ENCODE measurements around the gene CARS1. TPM values are rescaled to one million over a fixed set of nuclear protein-coding genes. Genes with fewer than 3 reads are reported as not detected.

Gene CARS1
- total RNA-seq, 1 experiment from 2014 or later: 120 TPM

DNA sequence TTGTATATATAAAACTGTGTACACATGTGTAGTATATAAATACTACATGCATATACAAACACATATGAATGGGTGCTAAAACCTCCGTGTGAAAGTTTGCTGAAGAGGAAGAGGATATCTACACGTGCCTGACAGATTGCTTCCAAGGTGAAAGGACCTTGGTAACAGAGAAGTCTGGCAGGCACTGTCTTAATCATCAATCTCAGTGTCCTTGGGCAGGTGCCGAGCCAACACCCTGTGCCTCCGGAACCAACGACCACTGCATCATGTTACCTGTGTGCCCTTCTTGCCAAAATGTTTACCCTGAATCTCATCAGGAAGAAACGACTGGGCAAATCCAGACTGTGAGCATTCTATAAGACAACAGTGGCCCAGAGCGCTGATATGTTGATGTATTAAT lies 80.1 kb downstream of the CARS1 start:
- no peaks in the 10 kb centered on the region for H3K27me3 ChIP-seq (ENCODE audit: control insufficient read depth, insufficient read depth, low read length)
- POLR2A ChIA-PET: no interaction called here
- H3K36me3 ChIP-seq (ENCODE audit: control insufficient read depth, insufficient read depth, low read length): peaks cover 39% of the 10 kb centered on the region
- peaks cover 15% of the 10 kb centered on the region for H3K4me1 ChIP-seq (ENCODE audit: control insufficient read depth, insufficient read depth, low read length)
- TF ChIP-seq, protein P1, sequence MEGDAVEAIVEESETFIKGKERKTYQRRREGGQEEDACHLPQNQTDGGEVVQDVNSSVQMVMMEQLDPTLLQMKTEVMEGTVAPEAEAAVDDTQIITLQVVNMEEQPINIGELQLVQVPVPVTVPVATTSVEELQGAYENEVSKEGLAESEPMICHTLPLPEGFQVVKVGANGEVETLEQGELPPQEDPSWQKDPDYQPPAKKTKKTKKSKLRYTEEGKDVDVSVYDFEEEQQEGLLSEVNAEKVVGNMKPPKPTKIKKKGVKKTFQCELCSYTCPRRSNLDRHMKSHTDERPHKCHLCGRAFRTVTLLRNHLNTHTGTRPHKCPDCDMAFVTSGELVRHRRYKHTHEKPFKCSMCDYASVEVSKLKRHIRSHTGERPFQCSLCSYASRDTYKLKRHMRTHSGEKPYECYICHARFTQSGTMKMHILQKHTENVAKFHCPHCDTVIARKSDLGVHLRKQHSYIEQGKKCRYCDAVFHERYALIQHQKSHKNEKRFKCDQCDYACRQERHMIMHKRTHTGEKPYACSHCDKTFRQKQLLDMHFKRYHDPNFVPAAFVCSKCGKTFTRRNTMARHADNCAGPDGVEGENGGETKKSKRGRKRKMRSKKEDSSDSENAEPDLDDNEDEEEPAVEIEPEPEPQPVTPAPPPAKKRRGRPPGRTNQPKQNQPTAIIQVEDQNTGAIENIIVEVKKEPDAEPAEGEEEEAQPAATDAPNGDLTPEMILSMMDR (IDR thresholded peaks at IDR 0.05): no peak
- TF ChIP-seq POLR2AphosphoS5 (IDR thresholded peaks at IDR 0.05; ENCODE audit: low read depth, low read length) (no peak), TCF7L2 (IDR thresholded peaks at IDR 0.05; ENCODE audit: low read depth, low read length) (no peak), SIN3A (IDR thresholded peaks at IDR 0.05; ENCODE audit: borderline replicate concordance, insufficient read depth, low read depth, low read length) (no peak)
- TF ChIP-seq, protein P2, sequence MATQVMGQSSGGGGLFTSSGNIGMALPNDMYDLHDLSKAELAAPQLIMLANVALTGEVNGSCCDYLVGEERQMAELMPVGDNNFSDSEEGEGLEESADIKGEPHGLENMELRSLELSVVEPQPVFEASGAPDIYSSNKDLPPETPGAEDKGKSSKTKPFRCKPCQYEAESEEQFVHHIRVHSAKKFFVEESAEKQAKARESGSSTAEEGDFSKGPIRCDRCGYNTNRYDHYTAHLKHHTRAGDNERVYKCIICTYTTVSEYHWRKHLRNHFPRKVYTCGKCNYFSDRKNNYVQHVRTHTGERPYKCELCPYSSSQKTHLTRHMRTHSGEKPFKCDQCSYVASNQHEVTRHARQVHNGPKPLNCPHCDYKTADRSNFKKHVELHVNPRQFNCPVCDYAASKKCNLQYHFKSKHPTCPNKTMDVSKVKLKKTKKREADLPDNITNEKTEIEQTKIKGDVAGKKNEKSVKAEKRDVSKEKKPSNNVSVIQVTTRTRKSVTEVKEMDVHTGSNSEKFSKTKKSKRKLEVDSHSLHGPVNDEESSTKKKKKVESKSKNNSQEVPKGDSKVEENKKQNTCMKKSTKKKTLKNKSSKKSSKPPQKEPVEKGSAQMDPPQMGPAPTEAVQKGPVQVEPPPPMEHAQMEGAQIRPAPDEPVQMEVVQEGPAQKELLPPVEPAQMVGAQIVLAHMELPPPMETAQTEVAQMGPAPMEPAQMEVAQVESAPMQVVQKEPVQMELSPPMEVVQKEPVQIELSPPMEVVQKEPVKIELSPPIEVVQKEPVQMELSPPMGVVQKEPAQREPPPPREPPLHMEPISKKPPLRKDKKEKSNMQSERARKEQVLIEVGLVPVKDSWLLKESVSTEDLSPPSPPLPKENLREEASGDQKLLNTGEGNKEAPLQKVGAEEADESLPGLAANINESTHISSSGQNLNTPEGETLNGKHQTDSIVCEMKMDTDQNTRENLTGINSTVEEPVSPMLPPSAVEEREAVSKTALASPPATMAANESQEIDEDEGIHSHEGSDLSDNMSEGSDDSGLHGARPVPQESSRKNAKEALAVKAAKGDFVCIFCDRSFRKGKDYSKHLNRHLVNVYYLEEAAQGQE (IDR thresholded peaks at IDR 0.05; ENCODE audit: insufficient read depth in 1 of 2, low read depth in 2 of 2, low read length in 1 of 2): no peak
- ATAC-seq (no peak), DNase-seq (ENCODE audit: low read depth, low spot score) (no peak)
- no TSS peak for BruUV-seq (replicated peaks)
- intact Hi-C loops (cut with micrococcal nuclease; ENCODE audit: unreplicated experiment) (no loop called here), in situ Hi-C loops (cut with HindIII; ENCODE audit: low pct_unique_long_range_greater_than_20kb, low sequenced_read_pairs) (no loop called here)
- CTCF ChIA-PET: no interaction called here
- H3K9me3 ChIP-seq (ENCODE audit: control insufficient read depth, insufficient read depth, low read depth, low read length): no peaks in the 10 kb centered on the region
- no peak overlapping the region for H3K27ac ChIP-seq (ENCODE audit: low read length)
- H3K4me3 ChIP-seq (ENCODE audit: low read depth in 2 of 2, low read length in 2 of 2): no peak overlapping the region

DNA sequence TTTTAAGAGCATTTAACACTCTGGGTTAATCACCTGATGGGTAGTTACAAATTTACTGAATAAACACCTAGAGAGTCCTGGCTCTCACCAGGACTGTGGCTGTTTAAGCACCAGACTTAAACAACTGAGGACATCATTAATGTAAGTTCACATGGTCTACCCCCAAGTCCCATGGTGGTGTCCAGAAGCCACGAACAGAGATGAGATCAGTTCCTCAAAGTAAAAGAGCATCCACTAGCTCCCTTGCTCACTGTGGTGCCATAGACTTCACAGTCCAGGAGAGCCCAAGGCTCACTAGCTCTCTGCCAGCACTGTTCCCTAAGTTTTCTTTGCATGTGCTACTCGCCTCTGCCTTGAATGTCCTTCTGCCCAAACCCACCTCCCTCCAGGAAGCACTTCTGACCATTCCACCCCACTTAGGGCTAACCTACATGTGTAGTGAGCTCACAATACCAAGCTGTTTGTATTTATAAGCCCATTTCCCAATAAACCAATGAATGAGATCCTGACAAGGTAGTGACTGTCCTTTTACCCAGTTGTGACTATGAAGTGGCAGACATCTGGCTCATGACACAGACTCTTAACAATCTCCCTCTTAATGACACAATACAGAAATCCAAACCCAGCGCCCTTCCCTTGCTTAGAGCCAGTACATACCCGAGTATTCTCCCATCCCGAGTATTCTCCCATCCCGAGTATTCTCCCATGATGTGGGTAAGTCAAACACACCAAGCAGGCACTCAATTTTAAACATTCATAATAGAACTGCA lies 80.7 kb downstream of the CARS1 start:
- intact Hi-C loops (cut with micrococcal nuclease; ENCODE audit: unreplicated experiment) (no loop called here), in situ Hi-C loops (cut with HindIII; ENCODE audit: low pct_unique_long_range_greater_than_20kb, low sequenced_read_pairs) (no loop called here)
- ChIA-PET CTCF (interaction anchor here (2.1 kb wide), 1 partner anchor 13 kb away, joined by 5 read pairs; no protein-coding TSS in a partner anchor), POLR2A (no interaction called here)
- no TSS peak for BruUV-seq (replicated peaks)
- H3K36me3 ChIP-seq (ENCODE audit: control insufficient read depth, insufficient read depth, low read length): peaks cover 45% of the 10 kb centered on the region
- H3K9me3 ChIP-seq (ENCODE audit: control insufficient read depth, insufficient read depth, low read depth, low read length): no peaks in the 10 kb centered on the region
- no peak overlapping the region; the same call in 1 of the 2 replicates for H3K27ac ChIP-seq (ENCODE audit: low read length)
- DNase-seq (ENCODE audit: low read depth, low spot score) (no peak), ATAC-seq (no peak)
- H3K27me3 ChIP-seq (ENCODE audit: control insufficient read depth, insufficient read depth, low read length): no peaks in the 10 kb centered on the region
- TF ChIP-seq POLR2AphosphoS5 (IDR thresholded peaks at IDR 0.05; ENCODE audit: low read depth, low read length) (0 out of 2 replicates have a peak, but pooled peaks have one; percentile 12), SIN3A (IDR thresholded peaks at IDR 0.05; ENCODE audit: borderline replicate concordance, insufficient read depth, low read depth, low read length) (no peak)
- peaks cover 10% of the 10 kb centered on the region; the same call in 1 of the 2 replicates for H3K4me1 ChIP-seq (ENCODE audit: control insufficient read depth, insufficient read depth, low read length)
- no peak overlapping the region for H3K4me3 ChIP-seq (ENCODE audit: low read depth in 2 of 2, low read length in 2 of 2)

DNA sequence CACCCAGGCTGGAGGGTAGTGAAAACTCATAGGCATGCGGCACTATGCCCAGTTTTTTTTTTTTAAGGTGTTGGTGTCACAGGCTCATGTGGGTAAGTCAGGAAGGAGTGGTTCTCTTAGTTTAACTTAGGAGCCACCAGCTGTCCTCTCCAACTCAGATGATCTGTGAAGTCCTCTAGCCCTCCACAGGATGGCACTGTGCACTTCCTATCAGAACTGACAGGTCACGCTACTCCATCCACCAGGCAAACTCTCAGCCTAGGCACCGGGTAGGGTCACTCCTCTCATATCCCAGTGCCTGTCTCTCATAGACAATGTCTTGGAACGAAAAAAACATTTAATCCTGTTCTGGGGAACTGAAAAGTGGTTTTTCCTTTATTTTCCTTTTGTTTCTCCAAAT lies 81.6 kb downstream of the CARS1 start:
- CTCF ChIA-PET: interaction anchor here (0.6 to 2.1 kb wide), 3 partner anchors 12 to 31 kb away, joined by 3 to 5 read pairs (median 5); no protein-coding TSS in a partner anchor
- TF ChIP-seq, protein P1 (IDR thresholded peaks at IDR 0.05): peak; percentile 83
- no peak for TF ChIP-seq TCF7L2 (IDR thresholded peaks at IDR 0.05; ENCODE audit: low read depth, low read length)
- TF ChIP-seq POLR2AphosphoS5 (IDR thresholded peaks at IDR 0.05; ENCODE audit: low read depth, low read length): no peak
- Histone ChIP-seq H3K36me3 (ENCODE audit: control insufficient read depth, insufficient read depth, low read length) (peaks cover 53% of the 10 kb centered on the region), H3K4me3 (ENCODE audit: low read depth in 2 of 2, low read length in 2 of 2) (no peak overlapping the region), H3K4me1 (ENCODE audit: control insufficient read depth, insufficient read depth, low read length) (peaks cover 4% of the 10 kb centered on the region; the same call in 1 of the 2 replicates), H3K9me3 (ENCODE audit: control insufficient read depth, insufficient read depth, low read depth, low read length) (no peaks in the 10 kb centered on the region), H3K27me3 (ENCODE audit: control insufficient read depth, insufficient read depth, low read length) (no peaks in the 10 kb centered on the region), H3K27ac (ENCODE audit: low read length) (no peak overlapping the region)
- DNase-seq (ENCODE audit: low read depth, low spot score): no peak
- no TSS peak for BruUV-seq (replicated peaks)
- POLR2A ChIA-PET: interaction anchor here (0.6 kb wide), 1 partner anchor 42 kb away, joined by 3 read pairs; no protein-coding TSS in a partner anchor
- intact Hi-C loops (cut with micrococcal nuclease; ENCODE audit: unreplicated experiment): no loop called here
- peak; percentile 92 for ATAC-seq
- in situ Hi-C loops (cut with HindIII; ENCODE audit: low pct_unique_long_range_greater_than_20kb, low sequenced_read_pairs): no loop called here
